GM21528 (cell line): ENCODE measurements around the gene CDH16.
"Not testable (repeated sequence)": the region's sequence is repeated elsewhere in the genome, so short reads cannot be mapped to it uniquely, and the experiment has no call there.

ENCODE experiments used
- ATAC-seq: cut with Tn5 transposase; IDR thresholded peaks from one replicate; pipeline ENCODE4 v1.9.1; 2021; ENCODE audit warnings: mild to moderate bottlenecking, moderate library complexity; ENCODE audit not compliant: unreplicated experiment, low FRiP score

The CDH16 gene

GRCh38 chr16:66899310-66899944, 19.3 kb downstream of the CDH16 start:
- no peak for ATAC-seq

GRCh38 chr16:66898933-66899309, 19.8 kb downstream of the CDH16 start:
- ATAC-seq, result no peak

- ATAC-seq, result no peak
These were observed 20.5 kb downstream of the CDH16 start for GRCh38 chr16:66898207-66898606.

- not testable (repeated sequence) for ATAC-seq
These were observed 22.0 kb downstream of the CDH16 start for GRCh38 chr16:66896682-66897081.

DNA sequence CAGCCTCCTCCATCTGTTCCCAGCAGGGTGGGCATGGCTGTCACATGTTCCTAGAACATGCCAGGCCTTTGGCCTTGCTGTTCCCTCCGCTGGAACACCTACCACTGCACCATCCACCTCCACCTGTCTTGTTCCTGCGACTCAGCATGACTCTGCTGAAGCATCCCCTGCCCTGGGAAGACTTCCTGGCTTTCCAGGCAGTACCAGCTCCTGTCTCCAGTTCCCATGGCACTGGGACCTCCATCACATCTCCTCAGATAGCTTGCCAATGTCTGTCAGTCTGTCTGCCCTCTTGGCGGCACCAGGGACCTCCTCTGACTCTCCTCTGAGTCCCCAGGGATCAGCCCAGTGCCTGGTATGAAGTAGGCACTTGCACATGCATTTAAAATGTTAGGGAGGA, 22.7 kb downstream of the CDH16 start:
- ATAC-seq, result no peak

- no peak for ATAC-seq
These were observed 23.1 kb downstream of the CDH16 start for GRCh38 chr16:66895689-66895979.

GRCh38 chr16:66894948-66895688, 23.6 kb downstream of the CDH16 start:
- peak; percentile 58 for ATAC-seq

DNA sequence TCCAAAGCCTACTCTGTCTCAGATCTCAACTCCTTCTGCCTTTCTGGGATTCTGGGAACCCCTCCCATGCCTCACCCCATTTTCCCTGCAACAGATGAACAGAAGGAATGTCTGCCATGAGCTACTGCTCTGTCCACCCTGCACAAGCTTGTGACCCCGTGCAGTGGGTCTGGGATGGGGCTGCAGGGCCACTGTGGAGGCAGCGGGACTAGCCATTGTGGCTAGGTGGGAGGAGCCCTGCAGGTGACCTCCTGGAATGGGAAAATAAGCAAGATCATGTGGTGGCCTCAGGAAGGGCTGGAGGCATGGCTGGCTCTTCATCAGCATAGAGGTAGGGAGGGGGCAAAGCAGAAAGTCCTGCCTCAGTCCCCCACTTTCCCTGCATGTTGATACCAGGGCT, 24.6 kb downstream of the CDH16 start:
- ATAC-seq, result no peak

- no peak for ATAC-seq
These were observed 26.9 kb downstream of the CDH16 start for GRCh38 chr16:66891797-66892196.

- no peak for ATAC-seq
These were observed 27.3 kb downstream of the CDH16 start for GRCh38 chr16:66891360-66891759.

DNA sequence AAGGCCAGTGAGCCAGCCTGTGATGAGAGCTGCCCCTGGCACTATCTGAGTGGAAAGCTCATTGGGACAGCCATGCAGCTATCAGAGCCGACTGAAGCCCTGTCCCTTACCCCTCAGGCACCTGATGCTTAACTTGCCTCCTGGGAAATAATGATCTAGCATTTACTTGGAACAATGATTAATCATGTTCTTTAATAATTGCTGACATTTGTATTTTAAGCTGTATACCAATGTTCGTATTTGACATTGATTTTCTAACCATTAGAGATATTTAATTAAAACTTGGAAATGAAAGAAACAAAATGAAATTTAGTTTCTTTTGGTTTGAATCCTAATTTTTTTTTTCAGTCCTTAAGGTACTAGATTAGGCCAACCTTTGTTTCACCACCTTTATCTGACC, 27.9 kb downstream of the CDH16 start:
- ATAC-seq, result no peak

- no peak for ATAC-seq
These were observed 29.1 kb downstream of the CDH16 start for GRCh38 chr16:66889622-66890021.

- no peak for ATAC-seq
These were observed 29.8 kb downstream of the CDH16 start for GRCh38 chr16:66888647-66889615.

GRCh38 chr16:66886914-66887313, 31.8 kb downstream of the CDH16 start:
- ATAC-seq, result no peak

DNA sequence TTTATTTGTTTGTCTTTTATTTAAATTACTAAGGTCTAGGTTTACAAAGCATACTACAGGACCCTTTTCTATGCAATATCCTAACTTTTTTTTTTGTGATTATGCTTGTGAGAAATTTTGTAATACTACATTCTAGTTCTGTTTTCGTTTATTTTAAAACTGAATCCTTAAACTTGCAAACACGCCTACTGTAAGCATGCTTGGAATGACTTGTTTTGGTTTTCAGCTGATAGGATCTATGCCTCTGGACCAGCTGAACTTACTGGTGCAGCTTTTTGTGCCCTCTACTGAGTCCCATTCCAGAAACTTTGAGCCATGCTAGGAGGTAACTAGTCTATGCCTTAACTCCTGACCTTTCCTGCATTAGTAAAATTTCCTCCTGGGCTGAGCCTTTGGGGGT, 32.4 kb downstream of the CDH16 start:
- ATAC-seq, result no peak

DNA sequence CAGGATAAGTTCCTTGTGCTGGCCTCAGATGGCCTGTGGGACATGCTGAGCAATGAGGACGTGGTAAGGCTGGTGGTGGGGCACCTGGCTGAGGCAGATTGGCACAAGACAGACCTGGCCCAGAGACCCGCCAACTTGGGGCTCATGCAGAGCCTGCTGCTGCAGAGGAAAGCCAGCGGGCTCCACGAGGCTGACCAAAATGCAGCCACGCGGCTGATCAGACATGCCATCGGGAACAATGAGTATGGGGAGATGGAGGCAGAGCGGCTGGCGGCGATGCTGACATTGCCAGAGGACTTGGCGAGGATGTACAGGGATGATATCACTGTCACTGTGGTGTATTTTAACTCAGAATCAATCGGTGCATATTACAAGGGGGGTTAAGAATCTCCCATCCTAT, 33.2 kb downstream of the CDH16 start:
- ATAC-seq, result no peak

GRCh38 chr16:66882702-66883101, 36.0 kb downstream of the CDH16 start:
- no peak for ATAC-seq

DNA sequence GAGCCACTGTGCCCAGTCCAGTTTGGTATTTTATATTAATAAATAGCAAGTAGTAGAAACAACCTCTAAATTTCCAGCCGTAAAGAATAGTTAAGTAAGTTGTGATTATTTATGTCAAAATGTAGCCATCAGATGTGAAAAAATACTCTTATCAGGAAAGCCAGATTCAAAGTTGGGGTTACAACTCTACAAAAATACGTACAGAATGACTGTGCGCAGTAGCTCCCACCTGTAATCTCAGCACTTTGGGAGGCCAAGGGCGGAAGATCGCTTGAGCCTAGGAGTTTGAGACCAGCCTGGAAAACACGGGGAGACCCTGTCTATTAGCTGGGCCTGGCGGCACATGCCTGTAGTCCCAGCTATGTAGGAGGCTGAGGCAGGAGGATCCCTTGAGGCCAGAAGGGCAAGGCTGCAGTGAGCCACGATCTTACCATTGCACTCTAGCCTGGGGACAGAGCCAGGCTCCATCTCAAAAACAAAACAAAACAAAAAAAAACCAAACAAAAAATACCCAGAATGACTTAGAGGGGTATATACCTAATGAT, 36.6 kb downstream of the CDH16 start:
- no peak for ATAC-seq

GRCh38 chr16:66881560-66881959, 37.1 kb downstream of the CDH16 start:
- ATAC-seq, result no peak

DNA sequence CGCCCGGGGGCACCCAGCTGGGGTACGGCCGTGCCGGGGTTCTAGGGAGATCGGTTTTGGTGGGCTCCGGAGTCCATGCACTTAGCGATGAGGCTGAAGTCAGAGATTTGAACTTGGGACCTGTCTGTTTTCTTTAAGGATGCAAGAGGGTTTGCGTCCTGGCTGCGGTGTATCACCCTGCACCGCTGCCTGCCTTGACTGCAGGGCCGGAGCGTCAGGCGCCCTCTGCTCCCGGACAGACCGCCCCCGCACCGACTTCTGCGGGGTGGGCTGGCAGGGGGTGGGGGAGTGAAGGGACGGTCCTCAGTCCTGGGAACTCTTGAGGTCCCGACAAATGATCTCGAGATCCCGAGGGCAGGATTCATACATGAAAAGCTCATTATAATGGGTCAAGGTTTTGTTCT, 37.7 kb downstream of the CDH16 start:
- ATAC-seq, result no peak
